HepG2 (cell line): ENCODE measurements around the gene NDUFA8. TPM values are rescaled to one million over a fixed set of nuclear protein-coding genes. Genes with fewer than 3 reads are reported as not detected.

ENCODE experiments used
- ATF7 ChIP-seq, 2 experiments: fragments of 450-650 bp in 1 of 2; sonication (generic) in 1 of 2; formaldehyde crosslinking in 1 of 2; IDR thresholded peaks; 2 replicates each; pipeline versions ENCODE4 v1.4.0 to v1.6.1; 2016 to 2020; ENCODE audit warnings: antibody characterized with exemption in 1 of 2, mild to moderate bottlenecking in 1 of 2, missing genetic modification reagents in 1 of 2
- CAMTA2 ChIP-seq: sonication (generic); formaldehyde crosslinking; IDR thresholded peaks from 2 replicates; pipeline ENCODE4 v1.4.0; 2020; ENCODE audit warnings: mild to moderate bottlenecking, missing genetic modification reagents, borderline replicate concordance
- KLF12 ChIP-seq: sonication (generic); formaldehyde crosslinking; IDR thresholded peaks from 2 replicates; pipeline ENCODE4 v1.4.0; 2020; ENCODE audit warnings: missing genetic modification reagents, borderline replicate concordance
- KMT2A ChIP-seq: sonication (generic); formaldehyde crosslinking; IDR thresholded peaks from 2 replicates; pipeline ENCODE4 v1.4.0; 2020; ENCODE audit warnings: missing genetic modification reagents
- NR2F1 ChIP-seq, 2 experiments: fragments of 450-650 bp in 1 of 2; formaldehyde crosslinking in 1 of 2; IDR thresholded peaks; 2 replicates each; pipeline versions ENCODE4 v1.5.0 to v1.6.1; 2016 to 2020; ENCODE audit warnings: mild to moderate bottlenecking in 1 of 2, missing compliant biosample characterization in 1 of 2, missing genetic modification reagents in 1 of 2, moderate library complexity in 1 of 2
- PHF21A ChIP-seq: sonication (generic); formaldehyde crosslinking; IDR thresholded peaks from 2 replicates; pipeline ENCODE4 v1.5.0; 2020; ENCODE audit warnings: mild to moderate bottlenecking, missing genetic modification reagents
- SAFB2 ChIP-seq: sonication (generic); formaldehyde crosslinking; IDR thresholded peaks from 2 replicates; pipeline ENCODE4 v1.5.1; 2020; ENCODE audit warnings: missing genetic modification reagents, low read depth, mild to moderate bottlenecking, borderline replicate concordance
- SIX4 ChIP-seq: sonication (generic); formaldehyde crosslinking; IDR thresholded peaks from 2 replicates; pipeline ENCODE4 v1.4.0; 2020; ENCODE audit warnings: missing genetic modification reagents
- STAT6 ChIP-seq: sonication (generic); formaldehyde crosslinking; IDR thresholded peaks from 2 replicates; pipeline ENCODE4 v1.4.0; 2020; ENCODE audit warnings: missing genetic modification reagents, mild to moderate bottlenecking, borderline replicate concordance
- ZFYVE20 ChIP-seq: sonication (generic); formaldehyde crosslinking; IDR thresholded peaks from 2 replicates; pipeline ENCODE4 v1.8.0; 2023; ENCODE audit warnings: low read depth, mild to moderate bottlenecking, moderate library complexity, missing genetic modification reagents, borderline replicate concordance
- ZNF451 ChIP-seq: sonication (generic); formaldehyde crosslinking; IDR thresholded peaks from 2 replicates; pipeline ENCODE4 v1.5.0; 2020; ENCODE audit warnings: mild to moderate bottlenecking, missing genetic modification reagents
- ZNF598 ChIP-seq: sonication (generic); formaldehyde crosslinking; IDR thresholded peaks from 2 replicates; pipeline ENCODE4 v1.5.1; 2020; ENCODE audit warnings: mild to moderate bottlenecking, missing genetic modification reagents, borderline replicate concordance
- ZNF7 ChIP-seq: IDR thresholded peaks from 2 replicates; pipeline ENCODE4 v1.6.1; 2016; ENCODE audit warnings: missing biosample characterization, missing genetic modification reagents
- ZNF720 ChIP-seq: sonication (generic); formaldehyde crosslinking; IDR thresholded peaks from 2 replicates; pipeline ENCODE4 v1.4.0; 2020; ENCODE audit warnings: missing genetic modification reagents
- polyA plus RNA-seq, 8 experiments: library from polyadenylated mRNA; depleted of rRNA in 3 of 8; stranded (reverse) in 7 of 8; unstranded in 1 of 8; fragments of >200 nt; fragmentation: Illumina TruSeq in 4 of 8; extraction: Trizol in 4 of 8; gene quantifications; 2 replicates each; pipeline versions ENCODE4 v1.2.1 to v1.2.3, GENCODE V29; 2011 to 2016; ENCODE audit warnings: low read depth in 4 of 8, missing spikeins in 1 of 8, mixed read lengths in 1 of 8; ENCODE audit not compliant: insufficient read depth in 1 of 8
- total RNA-seq, 5 experiments: library from RNA; depleted of rRNA; stranded (reverse); fragments of >200 nt; fragmentation: Illumina TruSeq; extraction: Trizol; gene quantifications; 2 replicates each; pipeline ENCODE4 v1.2.3, GENCODE V29; 2016; ENCODE audit warnings: low read depth in 1 of 5
- TF ChIP-seq, protein P1 (sequence below): sonication (generic); formaldehyde crosslinking; IDR thresholded peaks from 2 replicates; pipeline ENCODE4 v1.5.0; 2020; ENCODE audit warnings: mild to moderate bottlenecking, missing genetic modification reagents, borderline replicate concordance

The NDUFA8 gene
- total and polyA plus RNA-seq, 2 of the 13 experiments (the other 11 are each of a cell fraction or from before 2014, with no cell fraction given) = 68.6 to 71.7 TPM

DNA sequence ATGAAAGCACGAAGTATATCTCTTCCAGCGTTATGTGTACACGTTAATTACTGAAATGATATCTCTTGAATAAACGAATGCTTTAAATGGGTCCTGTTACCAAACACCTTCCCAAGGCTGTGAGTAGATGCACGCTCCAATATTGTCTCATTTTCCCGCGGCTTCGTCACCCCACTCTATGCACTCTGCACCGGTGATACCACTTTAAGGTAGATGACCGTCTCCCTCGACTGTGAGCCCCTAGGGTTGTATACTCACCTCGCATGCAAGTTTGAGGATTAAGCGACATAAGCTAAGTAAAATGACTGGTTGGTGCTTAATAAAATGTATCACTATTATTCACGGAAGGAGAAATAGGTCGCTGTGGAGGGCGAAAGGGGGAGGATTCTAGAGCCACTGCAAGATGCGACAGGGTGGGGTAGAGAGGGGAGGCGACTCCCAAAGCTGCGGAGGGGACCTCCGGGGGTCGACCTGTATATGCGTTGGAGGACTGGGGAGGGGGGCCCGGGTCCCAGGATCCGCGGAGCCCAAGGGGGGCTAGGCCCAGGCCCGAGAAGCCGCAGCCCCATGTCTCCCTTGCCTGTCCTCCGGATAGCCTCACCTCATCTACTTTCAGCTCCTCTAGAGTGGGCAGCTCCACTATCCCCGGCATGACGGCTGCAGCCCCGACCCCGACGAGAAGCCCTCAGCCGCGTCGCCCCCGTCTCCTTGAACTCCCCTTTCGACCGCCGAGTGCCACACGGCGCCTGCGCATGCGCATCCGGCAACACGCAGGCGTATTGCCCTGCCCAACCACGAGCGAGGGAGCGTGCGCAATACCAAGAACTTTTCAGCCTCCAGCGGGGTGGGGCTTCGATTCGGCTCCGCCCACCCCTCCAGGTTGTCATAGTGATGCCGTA, at the start of gene NDUFA8, which contains the start of gene MORN5 (continued):
- TF ChIP-seq, protein P1, sequence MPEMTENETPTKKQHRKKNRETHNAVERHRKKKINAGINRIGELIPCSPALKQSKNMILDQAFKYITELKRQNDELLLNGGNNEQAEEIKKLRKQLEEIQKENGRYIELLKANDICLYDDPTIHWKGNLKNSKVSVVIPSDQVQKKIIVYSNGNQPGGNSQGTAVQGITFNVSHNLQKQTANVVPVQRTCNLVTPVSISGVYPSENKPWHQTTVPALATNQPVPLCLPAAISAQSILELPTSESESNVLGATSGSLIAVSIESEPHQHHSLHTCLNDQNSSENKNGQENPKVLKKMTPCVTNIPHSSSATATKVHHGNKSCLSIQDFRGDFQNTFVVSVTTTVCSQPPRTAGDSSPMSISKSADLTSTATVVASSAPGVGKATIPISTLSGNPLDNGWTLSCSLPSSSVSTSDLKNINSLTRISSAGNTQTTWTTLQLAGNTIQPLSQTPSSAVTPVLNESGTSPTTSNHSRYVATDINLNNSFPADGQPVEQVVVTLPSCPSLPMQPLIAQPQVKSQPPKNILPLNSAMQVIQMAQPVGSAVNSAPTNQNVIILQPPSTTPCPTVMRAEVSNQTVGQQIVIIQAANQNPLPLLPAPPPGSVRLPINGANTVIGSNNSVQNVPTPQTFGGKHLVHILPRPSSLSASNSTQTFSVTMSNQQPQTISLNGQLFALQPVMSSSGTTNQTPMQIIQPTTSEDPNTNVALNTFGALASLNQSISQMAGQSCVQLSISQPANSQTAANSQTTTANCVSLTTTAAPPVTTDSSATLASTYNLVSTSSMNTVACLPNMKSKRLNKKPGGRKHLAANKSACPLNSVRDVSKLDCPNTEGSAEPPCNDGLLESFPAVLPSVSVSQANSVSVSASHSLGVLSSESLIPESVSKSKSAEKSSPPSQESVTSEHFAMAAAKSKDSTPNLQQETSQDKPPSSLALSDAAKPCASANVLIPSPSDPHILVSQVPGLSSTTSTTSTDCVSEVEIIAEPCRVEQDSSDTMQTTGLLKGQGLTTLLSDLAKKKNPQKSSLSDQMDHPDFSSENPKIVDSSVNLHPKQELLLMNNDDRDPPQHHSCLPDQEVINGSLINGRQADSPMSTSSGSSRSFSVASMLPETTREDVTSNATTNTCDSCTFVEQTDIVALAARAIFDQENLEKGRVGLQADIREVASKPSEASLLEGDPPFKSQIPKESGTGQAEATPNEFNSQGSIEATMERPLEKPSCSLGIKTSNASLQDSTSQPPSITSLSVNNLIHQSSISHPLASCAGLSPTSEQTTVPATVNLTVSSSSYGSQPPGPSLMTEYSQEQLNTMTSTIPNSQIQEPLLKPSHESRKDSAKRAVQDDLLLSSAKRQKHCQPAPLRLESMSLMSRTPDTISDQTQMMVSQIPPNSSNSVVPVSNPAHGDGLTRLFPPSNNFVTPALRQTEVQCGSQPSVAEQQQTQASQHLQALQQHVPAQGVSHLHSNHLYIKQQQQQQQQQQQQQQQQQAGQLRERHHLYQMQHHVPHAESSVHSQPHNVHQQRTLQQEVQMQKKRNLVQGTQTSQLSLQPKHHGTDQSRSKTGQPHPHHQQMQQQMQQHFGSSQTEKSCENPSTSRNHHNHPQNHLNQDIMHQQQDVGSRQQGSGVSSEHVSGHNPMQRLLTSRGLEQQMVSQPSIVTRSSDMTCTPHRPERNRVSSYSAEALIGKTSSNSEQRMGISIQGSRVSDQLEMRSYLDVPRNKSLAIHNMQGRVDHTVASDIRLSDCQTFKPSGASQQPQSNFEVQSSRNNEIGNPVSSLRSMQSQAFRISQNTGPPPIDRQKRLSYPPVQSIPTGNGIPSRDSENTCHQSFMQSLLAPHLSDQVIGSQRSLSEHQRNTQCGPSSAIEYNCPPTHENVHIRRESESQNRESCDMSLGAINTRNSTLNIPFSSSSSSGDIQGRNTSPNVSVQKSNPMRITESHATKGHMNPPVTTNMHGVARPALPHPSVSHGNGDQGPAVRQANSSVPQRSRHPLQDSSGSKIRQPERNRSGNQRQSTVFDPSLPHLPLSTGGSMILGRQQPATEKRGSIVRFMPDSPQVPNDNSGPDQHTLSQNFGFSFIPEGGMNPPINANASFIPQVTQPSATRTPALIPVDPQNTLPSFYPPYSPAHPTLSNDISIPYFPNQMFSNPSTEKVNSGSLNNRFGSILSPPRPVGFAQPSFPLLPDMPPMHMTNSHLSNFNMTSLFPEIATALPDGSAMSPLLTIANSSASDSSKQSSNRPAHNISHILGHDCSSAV = no peak
- TF ChIP-seq PHF21A (CRISPR knock-in tag) = no peak
- no peak for TF ChIP-seq ZNF451
- TF ChIP-seq ATF7 (IDR thresholded peaks at IDR 0.05) = no peak
- no peak for TF ChIP-seq ATF7 (CRISPR knock-in tag; IDR thresholded peaks at IDR 0.05)
- TF ChIP-seq ZNF720 (CRISPR knock-in tag) = no peak
- TF ChIP-seq SIX4 (CRISPR knock-in tag) = no peak
- TF ChIP-seq ZFYVE20 = no peak
- TF ChIP-seq NR2F1 (CRISPR knock-in tag; IDR thresholded peaks at IDR 0.05) = no peak
- TF ChIP-seq KLF12 (CRISPR knock-in tag) = no peak
- TF ChIP-seq SAFB2 (CRISPR knock-in tag) = no peak
- TF ChIP-seq STAT6 (CRISPR knock-in tag) = no peak
- no peak for TF ChIP-seq ZNF7 (CRISPR knock-in tag)
- peak; percentile 67; the same call in 1 of the 2 replicates for TF ChIP-seq KMT2A (CRISPR knock-in tag)
- no peak for TF ChIP-seq CAMTA2
- TF ChIP-seq ZNF598 (CRISPR knock-in tag) = no peak
